GM21737 (cell line): ENCODE measurements around the gene STOX2.

ENCODE experiments used
- ATAC-seq: cut with Tn5 transposase; IDR thresholded peaks from one replicate; pipeline ENCODE4 v1.9.1; 2021; ENCODE audit warnings: mild to moderate bottlenecking, moderate library complexity; ENCODE audit not compliant: unreplicated experiment

The STOX2 gene

DNA sequence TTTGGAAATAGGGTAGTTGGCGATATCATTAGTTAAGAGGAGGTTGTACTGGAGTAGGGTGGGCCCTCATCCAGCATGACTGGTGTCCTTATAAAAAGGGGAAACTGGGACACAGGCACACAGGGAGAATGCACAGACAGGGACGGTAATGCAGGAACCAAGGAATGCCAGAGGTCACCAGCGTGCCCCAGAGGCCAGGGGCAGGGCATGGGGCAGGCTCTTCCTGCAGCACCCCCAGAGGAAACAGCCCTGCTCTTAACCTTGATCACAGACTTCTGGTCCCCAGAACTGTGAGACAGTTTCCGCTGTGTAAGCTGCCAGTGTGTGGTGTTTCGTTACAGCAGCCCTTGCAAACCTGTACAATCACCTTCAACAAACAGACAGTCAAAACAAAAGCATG is 15.9 kb upstream of the STOX2 start:
- ATAC-seq, result no peak

GRCh38 chr4:183897193-183897592 is 7.9 kb upstream of the STOX2 start:
- ATAC-seq, result no peak

GRCh38 chr4:183898456-183898855 is 6.7 kb upstream of the STOX2 start:
- no peak for ATAC-seq

DNA sequence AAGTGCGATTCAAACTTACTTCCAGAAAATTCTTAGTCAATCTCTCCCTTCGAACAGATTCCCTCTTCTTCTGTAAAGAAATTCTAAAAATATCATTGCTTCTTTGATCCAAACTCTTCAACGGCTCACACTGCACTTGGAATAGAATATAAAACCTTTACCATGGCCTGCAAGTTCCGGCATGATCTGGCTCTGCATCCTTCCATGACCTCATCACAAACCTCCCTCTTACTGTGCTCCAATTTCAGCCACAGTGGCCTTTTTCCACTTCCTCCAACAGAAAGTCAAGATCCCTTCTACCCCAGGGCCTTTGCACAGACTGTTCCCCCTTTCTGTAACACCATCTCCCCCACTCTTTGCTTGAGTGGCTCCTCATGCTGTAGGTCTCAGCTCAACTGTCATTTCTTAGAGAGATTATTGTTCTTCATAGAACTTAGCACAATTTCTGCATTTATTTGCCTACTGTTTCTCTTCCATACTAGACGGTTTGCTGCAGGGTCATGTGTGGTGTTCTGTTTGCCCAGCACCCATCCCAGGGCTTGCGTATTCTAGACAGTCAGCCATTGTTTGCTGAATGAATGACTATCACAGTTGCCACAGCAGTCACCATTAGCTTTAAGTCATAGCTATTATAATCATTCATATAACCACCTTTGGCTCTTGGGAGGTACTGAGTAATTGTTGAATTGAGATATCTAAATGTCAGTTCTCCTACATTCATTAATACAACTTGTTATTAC is 1.9 kb upstream of the STOX2 start:
- no peak for ATAC-seq

DNA sequence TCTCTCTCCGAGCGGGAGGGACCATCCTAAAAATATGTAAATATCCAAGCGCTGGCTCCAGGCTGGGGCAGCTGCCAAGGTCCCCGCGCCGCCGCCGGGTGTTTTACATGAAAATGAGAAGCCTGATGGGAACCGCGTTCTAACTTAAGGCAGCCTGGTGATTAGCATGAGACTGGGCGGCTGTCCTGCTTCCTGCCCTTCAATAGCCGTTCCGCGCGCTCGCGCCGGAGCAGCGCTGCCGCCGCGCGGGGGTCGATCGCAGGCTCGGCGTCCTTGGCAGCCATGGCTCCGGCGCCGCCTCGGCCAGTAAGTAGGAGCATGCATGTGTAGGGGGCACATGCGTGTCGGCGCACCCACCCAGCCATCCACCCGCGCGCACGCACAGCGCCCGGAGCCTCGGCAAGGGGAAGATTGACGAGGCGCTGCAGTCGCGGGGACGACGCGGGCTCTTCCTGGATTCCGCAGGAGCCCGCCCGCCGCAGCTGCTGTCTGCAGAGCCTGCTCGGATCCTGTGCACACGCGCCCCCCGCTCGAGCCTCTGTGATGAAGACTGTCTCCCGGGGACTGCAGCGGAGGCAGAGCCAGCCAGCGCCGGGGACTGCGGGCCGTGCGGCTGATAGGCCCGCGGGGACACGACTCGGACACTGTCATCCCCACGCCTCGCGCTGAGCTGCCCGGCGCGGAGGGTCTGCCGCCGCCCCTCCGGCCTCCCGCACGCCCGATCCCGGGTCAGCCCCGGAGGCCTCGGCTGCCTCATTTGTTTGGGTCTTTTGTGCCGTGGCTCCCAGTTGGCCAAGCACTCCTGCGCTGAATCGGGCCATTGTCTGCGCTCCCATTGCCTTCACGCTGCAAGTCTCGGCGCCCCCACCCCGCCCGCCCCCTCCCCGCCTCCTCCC is 734 bp downstream of the STOX2 start:
- no peak for ATAC-seq

- ATAC-seq, result no peak
Observed at GRCh38 chr4:183906489-183906738, 1.3 kb downstream of the STOX2 start.

- ATAC-seq, result no peak
Observed at GRCh38 chr4:183906739-183907651, 1.9 kb downstream of the STOX2 start.

- no peak for ATAC-seq
Observed at GRCh38 chr4:183907871-183908683, 3.0 kb downstream of the STOX2 start.

DNA sequence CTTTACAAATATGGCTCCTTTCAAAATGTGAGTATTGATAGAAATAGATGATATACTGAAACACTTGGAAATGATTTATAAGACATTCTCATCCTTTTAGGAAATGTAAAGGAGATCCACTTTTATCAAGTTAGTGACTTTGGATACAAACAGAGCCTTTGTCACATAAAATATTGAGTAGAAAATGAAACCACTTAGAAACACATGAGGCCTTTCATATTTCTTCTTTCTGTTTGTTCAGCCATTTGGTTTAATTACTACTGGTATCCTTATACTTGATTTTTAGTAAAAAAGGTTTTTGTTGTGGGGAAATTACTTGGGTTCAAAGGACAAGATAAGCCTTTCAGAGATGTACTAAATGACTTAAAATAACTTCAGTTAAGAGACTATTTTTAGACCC is 4.1 kb downstream of the STOX2 start:
- ATAC-seq, result no peak

GRCh38 chr4:183909801-183910200 is 4.7 kb downstream of the STOX2 start:
- no peak for ATAC-seq

- no peak for ATAC-seq
Observed at GRCh38 chr4:183912585-183912984, 7.5 kb downstream of the STOX2 start.

DNA sequence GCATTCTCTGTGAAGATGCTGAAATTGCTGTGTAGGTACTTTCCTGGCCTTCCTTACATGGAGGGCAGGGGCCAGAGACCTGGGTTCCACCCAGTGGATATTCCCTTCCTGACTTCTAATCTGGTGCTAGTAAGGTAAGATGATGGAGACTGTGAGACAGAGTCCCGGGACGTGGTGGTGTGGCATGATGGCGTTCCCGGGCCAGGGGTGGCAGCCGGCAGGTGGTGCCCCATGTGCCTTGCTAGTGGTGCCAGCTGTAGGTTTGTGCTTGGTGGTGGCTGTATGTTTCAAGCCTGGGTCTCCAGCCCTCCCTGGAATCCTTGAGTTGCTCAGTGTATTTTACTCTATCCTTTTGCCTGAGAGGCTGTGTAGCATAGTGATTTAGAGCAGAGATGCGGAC is 10.9 kb downstream of the STOX2 start:
- no peak for ATAC-seq

GRCh38 chr4:183918696-183919095 is 13.6 kb downstream of the STOX2 start:
- no peak for ATAC-seq

GRCh38 chr4:183919141-183919540 is 14.0 kb downstream of the STOX2 start:
- ATAC-seq, result no peak

GRCh38 chr4:183920512-183920911 is 15.4 kb downstream of the STOX2 start:
- no peak for ATAC-seq

- no peak for ATAC-seq
Observed at GRCh38 chr4:183921335-183921734, 16.2 kb downstream of the STOX2 start.

GRCh38 chr4:183924362-183925044 is 19.4 kb downstream of the STOX2 start:
- ATAC-seq, result no peak

- ATAC-seq, result no peak
Observed at GRCh38 chr4:183926950-183927349, 21.8 kb downstream of the STOX2 start.

- no peak for ATAC-seq
Observed at GRCh38 chr4:183932576-183932975, 27.5 kb downstream of the STOX2 start.

DNA sequence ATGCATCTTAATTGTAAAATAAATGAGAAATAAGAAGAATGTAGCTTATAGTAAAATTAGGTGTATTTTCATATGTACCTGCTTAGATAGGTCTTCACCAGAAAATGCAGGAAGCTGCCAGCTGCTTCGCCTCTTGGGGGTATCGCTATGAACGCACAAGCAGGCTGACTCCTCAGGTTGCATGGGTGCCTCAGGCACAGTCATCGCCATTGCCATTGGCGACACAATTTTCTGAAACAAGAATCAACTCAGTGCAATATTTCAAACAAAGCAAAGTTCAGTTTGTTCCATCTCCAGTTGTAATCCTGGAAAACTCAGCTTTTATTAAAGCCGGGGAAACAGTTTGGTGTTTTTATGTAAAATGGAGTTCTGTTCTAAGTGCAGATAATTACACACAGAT is 29.7 kb downstream of the STOX2 start:
- ATAC-seq, result no peak
